Kidney capillary endothelial cell (primary cell): ENCODE measurements around the gene LRCH1.

Source experiments
- DNase-seq: peaks from one replicate; pipeline ENCODE4 v3.0.0-alpha.2; 2018; ENCODE audit warnings: low spot score

LRCH1 gene

GRCh38 chr13:46665633-46666482, 112.9 kb downstream of the LRCH1 start:
- DNase-seq, result no peak

- DNase-seq, result no peak
Measured at GRCh38 chr13:46666727-46667456, 113.9 kb downstream of the LRCH1 start.

GRCh38 chr13:46667687-46668281, 114.8 kb downstream of the LRCH1 start:
- no peak for DNase-seq

DNA sequence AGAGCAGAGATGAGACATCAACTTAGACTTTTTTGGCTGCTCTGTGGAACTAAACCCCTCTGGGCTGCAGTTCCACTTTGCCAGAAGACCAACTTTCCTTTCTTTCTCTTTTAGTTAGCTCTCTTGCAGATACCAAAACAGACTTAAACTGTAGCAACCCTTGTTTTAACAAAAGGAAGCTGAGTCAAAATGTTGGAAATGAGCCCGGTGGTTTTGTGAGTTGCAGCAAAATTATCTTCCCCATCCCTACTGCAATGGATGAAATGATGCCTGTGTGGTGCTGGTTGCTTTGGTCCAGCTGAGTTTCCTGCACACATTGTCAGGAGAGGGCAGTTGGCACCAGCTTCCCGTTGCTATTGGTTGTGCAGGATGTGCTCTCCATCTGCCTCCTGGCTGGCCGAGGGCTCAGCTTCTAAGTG, 115.3 kb downstream of the LRCH1 start:
- DNase-seq, result peak; percentile 82

DNA sequence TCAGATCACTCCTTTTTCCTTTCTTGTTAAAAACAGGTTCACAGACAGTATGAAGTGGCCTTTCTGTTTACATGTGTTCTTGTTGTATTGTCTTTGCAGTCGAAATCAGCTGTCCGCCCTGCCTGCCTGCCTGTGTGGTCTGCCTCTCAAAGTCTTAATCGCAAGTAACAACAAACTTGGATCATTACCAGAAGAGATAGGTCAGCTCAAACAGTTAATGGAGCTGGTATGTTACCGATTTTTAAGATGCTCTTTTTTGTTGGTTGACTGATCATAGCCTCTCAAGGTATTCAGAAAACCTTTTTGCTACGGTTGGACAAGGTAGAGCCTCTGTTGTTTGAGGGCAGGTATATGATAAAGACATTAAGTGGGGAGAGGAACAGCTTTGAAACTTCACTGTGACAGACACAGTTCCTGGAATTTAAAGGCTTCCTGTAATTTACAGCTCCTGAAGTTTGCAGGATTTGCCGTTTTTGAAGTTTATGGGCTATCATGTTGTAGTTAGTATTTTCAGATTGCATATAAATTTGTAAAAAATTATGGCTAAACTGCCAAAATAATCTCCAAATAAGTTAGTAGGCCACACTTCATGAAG, 116.1 kb downstream of the LRCH1 start:
- no peak for DNase-seq

GRCh38 chr13:46672338-46673090, 119.5 kb downstream of the LRCH1 start:
- no peak for DNase-seq

- DNase-seq, result no peak
Measured at GRCh38 chr13:46675016-46675415, 122.0 kb downstream of the LRCH1 start.

DNA sequence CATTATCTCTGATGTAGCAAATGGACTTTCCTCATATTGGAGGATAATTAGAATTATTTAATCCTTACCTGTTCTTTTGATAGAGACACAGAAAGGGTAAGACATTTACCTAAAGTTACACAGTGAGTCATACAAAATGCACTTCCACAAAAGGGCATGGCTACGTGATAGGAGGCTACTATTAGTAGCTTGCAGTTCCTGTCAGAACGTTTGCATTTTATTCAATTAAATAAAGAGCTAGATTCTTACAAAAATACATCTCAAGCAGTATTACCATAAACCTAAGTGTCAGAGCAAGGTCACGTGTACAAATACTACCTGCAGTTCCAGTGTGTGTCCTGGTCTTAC, 123.4 kb downstream of the LRCH1 start:
- DNase-seq, result no peak

DNA sequence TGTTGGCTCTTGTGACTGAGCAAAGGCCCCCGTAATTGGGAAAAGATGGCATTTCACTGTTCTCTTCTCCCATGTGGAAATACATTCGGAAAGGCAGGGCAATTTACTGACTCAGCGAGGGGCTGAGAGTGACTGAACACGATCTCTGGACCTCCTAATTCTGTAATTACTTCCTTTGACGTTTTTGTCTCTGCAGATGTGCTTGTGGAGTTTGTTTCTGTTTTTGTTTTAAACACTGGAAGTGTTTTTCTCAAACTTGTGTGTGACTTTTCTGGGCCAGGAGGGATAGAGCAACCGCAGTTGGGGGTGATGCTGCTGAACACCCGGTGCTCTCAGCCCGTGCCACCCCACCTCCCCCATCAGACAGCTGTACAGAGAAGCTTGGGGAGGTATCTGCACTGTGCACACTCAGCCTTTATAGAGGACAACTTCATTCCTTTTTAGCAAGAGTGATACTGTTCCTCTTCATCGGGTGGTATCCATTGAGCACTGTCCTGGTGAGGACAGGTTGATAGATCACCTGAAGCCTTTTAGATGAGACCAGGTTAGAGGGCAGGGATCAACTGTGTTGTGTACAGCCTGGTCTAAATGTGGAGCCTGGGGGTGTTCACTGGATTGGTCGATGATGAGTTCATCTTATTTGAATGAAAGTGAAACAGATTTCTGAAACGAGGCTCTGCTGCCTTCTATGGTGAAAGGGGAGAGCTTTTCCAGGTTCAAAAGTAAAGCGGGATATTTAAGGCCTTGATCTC, 126.6 kb downstream of the LRCH1 start:
- peak; percentile 22 for DNase-seq

GRCh38 chr13:46682015-46682414, 129.0 kb downstream of the LRCH1 start:
- DNase-seq, result no peak

DNA sequence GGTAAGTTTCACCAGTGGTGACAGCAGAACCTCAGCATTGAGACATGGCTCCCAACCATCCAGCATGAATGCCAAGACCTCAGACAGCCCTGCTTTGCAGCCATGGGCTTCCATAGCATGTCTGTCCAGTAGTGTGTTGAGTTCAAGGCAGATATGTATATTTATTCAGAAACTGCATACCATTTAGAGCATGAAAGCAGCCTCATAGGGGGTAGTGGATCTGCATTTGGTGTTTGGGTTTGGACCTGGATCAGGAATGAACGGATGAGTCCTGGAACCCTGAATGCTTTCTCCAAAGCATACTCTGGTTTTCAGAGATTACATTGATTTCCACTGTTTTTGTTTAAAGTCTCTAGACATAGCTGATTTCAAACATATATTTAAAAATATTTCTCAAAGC, 129.7 kb downstream of the LRCH1 start:
- DNase-seq, result no peak

GRCh38 chr13:46683676-46684260, 130.8 kb downstream of the LRCH1 start:
- DNase-seq, result no peak

GRCh38 chr13:46684287-46685001, 131.5 kb downstream of the LRCH1 start:
- no peak for DNase-seq

GRCh38 chr13:46685006-46685730, 132.2 kb downstream of the LRCH1 start:
- DNase-seq, result no peak

DNA sequence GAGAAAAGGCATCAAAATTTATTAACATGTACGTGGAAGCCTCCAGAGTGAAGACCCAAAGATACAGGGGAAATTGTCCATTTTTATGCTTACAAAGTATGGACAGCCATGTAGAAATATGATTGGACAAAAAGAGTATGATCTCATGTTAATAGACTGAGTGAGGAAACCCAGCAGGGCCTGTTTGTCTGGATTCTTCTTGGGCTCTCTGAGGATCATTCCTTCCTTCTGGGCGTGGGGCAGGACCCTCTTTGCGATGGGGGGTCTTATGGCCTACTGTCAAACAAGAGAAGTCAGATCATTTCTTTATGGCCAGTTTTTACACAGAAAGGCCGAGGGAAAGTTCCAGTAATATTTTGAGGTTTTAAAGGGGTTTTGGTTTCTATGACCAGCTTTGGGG, 133.2 kb downstream of the LRCH1 start:
- no peak for DNase-seq

GRCh38 chr13:46687810-46688209, 134.8 kb downstream of the LRCH1 start:
- no peak for DNase-seq

DNA sequence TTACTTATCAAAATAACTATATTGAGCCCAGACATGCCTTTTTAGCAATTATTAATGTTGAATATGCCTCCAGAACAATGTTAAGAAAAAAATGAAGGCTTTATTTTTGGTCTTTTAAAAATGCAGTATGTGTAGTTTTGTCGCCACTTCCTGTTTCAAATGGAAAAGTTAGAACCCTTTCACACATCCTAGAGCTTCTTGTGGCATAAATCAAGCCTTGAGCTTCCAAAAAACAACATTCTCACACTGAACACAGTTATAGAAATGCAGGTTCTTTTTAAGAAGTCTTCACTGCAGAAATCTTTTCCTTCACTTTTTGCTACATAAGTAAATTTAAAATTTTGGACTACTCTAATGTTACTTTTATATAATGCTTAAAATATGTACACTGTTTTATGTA, 135.3 kb downstream of the LRCH1 start:
- DNase-seq, result no peak

DNA sequence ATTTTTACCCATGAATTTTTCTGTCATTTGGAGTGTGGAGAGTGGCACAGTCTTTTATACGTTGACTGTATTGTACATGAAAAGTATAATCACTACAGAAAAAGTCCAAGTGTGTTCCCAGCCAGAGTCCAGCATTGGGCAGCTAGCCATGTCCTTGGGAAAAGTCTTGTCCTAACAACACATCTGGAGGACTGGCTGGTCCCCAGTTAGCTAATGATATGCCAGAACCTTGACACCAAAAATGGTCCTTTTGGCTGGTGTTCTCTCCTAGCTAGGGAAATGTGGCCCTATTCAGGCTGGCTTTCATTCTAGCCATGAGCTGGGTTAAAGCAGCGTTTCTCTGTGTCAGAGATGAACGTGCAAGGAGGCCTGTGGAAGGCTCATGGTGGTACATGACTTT, 145.0 kb downstream of the LRCH1 start:
- no peak for DNase-seq

DNA sequence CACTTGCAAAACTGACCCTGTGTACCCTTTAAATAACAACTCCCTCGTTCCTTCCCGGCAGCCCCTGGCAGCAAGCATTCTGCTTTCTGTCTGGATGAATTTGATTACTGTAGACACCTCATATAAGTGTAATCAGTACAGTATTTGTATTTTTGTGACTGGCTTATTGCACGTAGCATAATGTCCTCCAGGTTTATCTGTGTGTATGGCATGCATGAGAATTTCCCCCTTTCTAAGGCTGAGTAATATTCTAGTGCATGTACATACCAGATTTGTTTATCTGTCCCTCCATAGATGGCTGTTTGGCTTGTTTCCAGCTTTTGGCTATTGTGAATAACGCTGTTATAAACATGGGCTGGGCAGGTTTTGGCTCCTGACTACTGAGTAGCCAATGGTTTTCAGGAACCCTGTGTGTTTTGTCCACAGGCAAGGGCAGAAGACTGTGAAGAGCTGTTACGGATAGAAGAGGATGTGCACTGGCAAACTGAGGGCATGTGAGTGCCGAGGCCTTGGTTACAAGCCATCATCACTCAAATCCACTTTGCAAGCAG, 146.0 kb downstream of the LRCH1 start:
- DNase-seq, result no peak
